ENCODE measurements around the gene CCDC60. TPM values are rescaled to one million over a fixed set of nuclear protein-coding genes. Genes with fewer than 3 reads are reported as not detected.
"Not testable (repeated sequence)": the region's sequence is repeated elsewhere in the genome, so short reads cannot be mapped to it uniquely, and the experiment has no call there.

CCDC60 gene
- total and polyA plus RNA-seq, 4 donors = not detected

GRCh38 chr12:119354172-119354571 is 19.6 kb downstream of the CCDC60 start:
- H3K9me3 ChIP-seq (ENCODE audit: control insufficient read depth, low read length) = peaks cover 1% of the 10 kb centered on the region
- no peak overlapping the region for H3K27ac ChIP-seq (ENCODE audit: low read depth in 1 of 2, low read length in 2 of 2)
- 48% methylated on average over 4 of the region's 4 CpGs for WGBS, 2 donors
- peaks cover 0 to 4% of the 10 kb centered on the region in 2 donors for H3K27me3 ChIP-seq (ENCODE audit: control insufficient read depth in 1 of 2, insufficient read depth in 2 of 2, low read length in 1 of 2)
- ATAC-seq (ENCODE audit: low FRiP score) = no peak
- no peak for DNase-seq
- intact Hi-C loops (cut with DNase I) = no loop called here
- H3K4me1 ChIP-seq (ENCODE audit: control insufficient read depth in 1 of 2, insufficient read depth in 2 of 2, low read length in 2 of 2) = no peaks in the 10 kb centered on the region
- no peak overlapping the region for H3K4me3 ChIP-seq (ENCODE audit: low read length in 2 of 2)
- no peaks in the 10 kb centered on the region for H3K36me3 ChIP-seq (ENCODE audit: control insufficient read depth in 1 of 2, insufficient read depth in 2 of 2, low read length in 1 of 2)

- H3K27ac ChIP-seq (ENCODE audit: low read depth in 1 of 2, low read length in 2 of 2); DNase-seq; ATAC-seq (ENCODE audit: low FRiP score); intact Hi-C loops (cut with DNase I); H3K9me3 ChIP-seq (ENCODE audit: control insufficient read depth, low read length); H3K36me3 ChIP-seq (ENCODE audit: control insufficient read depth in 1 of 2, insufficient read depth in 2 of 2, low read length in 1 of 2); H3K27me3 ChIP-seq (ENCODE audit: control insufficient read depth in 1 of 2, insufficient read depth in 2 of 2, low read length in 1 of 2); H3K4me3 ChIP-seq (ENCODE audit: low read length in 2 of 2); H3K4me1 ChIP-seq (ENCODE audit: control insufficient read depth in 1 of 2, insufficient read depth in 2 of 2, low read length in 2 of 2): not testable (repeated sequence)
- WGBS, 2 donors = 95 to 97% methylated on average over 19 to 33 of the region's 33 CpGs
These were observed 25.8 kb downstream of the CCDC60 start for GRCh38 chr12:119360366-119360765.

GRCh38 chr12:119363037-119363436 is 28.5 kb downstream of the CCDC60 start:
- DNase-seq (no peak), ATAC-seq (ENCODE audit: low FRiP score) (no peak)
- H3K9me3 ChIP-seq (ENCODE audit: control insufficient read depth, low read length) = no peaks in the 10 kb centered on the region
- no peaks in the 10 kb centered on the region for H3K36me3 ChIP-seq (ENCODE audit: control insufficient read depth in 1 of 2, insufficient read depth in 2 of 2, low read length in 1 of 2)
- H3K27ac ChIP-seq (ENCODE audit: low read depth in 1 of 2, low read length in 2 of 2) = no peak overlapping the region
- intact Hi-C loops (cut with DNase I) = no loop called here
- H3K4me1 ChIP-seq (ENCODE audit: control insufficient read depth in 1 of 2, insufficient read depth in 2 of 2, low read length in 2 of 2) = no peaks in the 10 kb centered on the region
- no peaks in the 10 kb centered on the region for H3K27me3 ChIP-seq (ENCODE audit: control insufficient read depth in 1 of 2, insufficient read depth in 2 of 2, low read length in 1 of 2)
- WGBS, 2 donors = 75 to 80% methylated on average over 4 of the region's 4 CpGs
- H3K4me3 ChIP-seq (ENCODE audit: low read length in 2 of 2) = no peak overlapping the region

GRCh38 chr12:119363490-119363889 is 29.0 kb downstream of the CCDC60 start:
- Histone ChIP-seq H3K4me1 (ENCODE audit: control insufficient read depth in 1 of 2, insufficient read depth in 2 of 2, low read length in 2 of 2) (no peaks in the 10 kb centered on the region), H3K36me3 (ENCODE audit: control insufficient read depth in 1 of 2, insufficient read depth in 2 of 2, low read length in 1 of 2) (no peaks in the 10 kb centered on the region), H3K27me3 (ENCODE audit: control insufficient read depth in 1 of 2, insufficient read depth in 2 of 2, low read length in 1 of 2) (no peaks in the 10 kb centered on the region), H3K9me3 (ENCODE audit: control insufficient read depth, low read length) (no peaks in the 10 kb centered on the region), H3K27ac (ENCODE audit: low read depth in 1 of 2, low read length in 2 of 2) (no peak overlapping the region), H3K4me3 (ENCODE audit: low read length in 2 of 2) (no peak overlapping the region)
- ATAC-seq (ENCODE audit: low FRiP score) (no peak), DNase-seq (no peak)
- intact Hi-C loops (cut with DNase I) = no loop called here
- WGBS, 2 donors = 45 to 50% methylated on average over 1 of the region's 1 CpG

- Histone ChIP-seq H3K4me3 (ENCODE audit: low read length in 2 of 2) (no peak overlapping the region), H3K36me3 (ENCODE audit: control insufficient read depth in 1 of 2, insufficient read depth in 2 of 2, low read length in 1 of 2) (no peaks in the 10 kb centered on the region), H3K4me1 (ENCODE audit: control insufficient read depth in 1 of 2, insufficient read depth in 2 of 2, low read length in 2 of 2) (no peaks in the 10 kb centered on the region), H3K27me3 (ENCODE audit: control insufficient read depth in 1 of 2, insufficient read depth in 2 of 2, low read length in 1 of 2) (no peaks in the 10 kb centered on the region), H3K9me3 (ENCODE audit: control insufficient read depth, low read length) (no peaks in the 10 kb centered on the region), H3K27ac (ENCODE audit: low read depth in 1 of 2, low read length in 2 of 2) (no peak overlapping the region)
- ATAC-seq (ENCODE audit: low FRiP score) = no peak
- DNase-seq = no peak
- intact Hi-C loops (cut with DNase I) = no loop called here
- WGBS, 2 donors = 57 to 58% methylated on average over 3 of the region's 3 CpGs
These were observed 30.9 kb downstream of the CCDC60 start for GRCh38 chr12:119365451-119365850.

GRCh38 chr12:119366007-119366406 is 31.5 kb downstream of the CCDC60 start:
- no peaks in the 10 kb centered on the region for H3K9me3 ChIP-seq (ENCODE audit: control insufficient read depth, low read length)
- H3K27ac ChIP-seq (ENCODE audit: low read depth in 1 of 2, low read length in 2 of 2) = no peak overlapping the region
- no peaks in the 10 kb centered on the region for H3K36me3 ChIP-seq (ENCODE audit: control insufficient read depth in 1 of 2, insufficient read depth in 2 of 2, low read length in 1 of 2)
- H3K27me3 ChIP-seq (ENCODE audit: control insufficient read depth in 1 of 2, insufficient read depth in 2 of 2, low read length in 1 of 2) = no peaks in the 10 kb centered on the region
- intact Hi-C loops (cut with DNase I) = no loop called here
- no peak for DNase-seq
- H3K4me3 ChIP-seq (ENCODE audit: low read length in 2 of 2) = no peak overlapping the region
- ATAC-seq (ENCODE audit: low FRiP score) = no peak
- WGBS, 2 donors = 77 to 81% methylated on average over 6 of the region's 6 CpGs
- no peaks in the 10 kb centered on the region for H3K4me1 ChIP-seq (ENCODE audit: control insufficient read depth in 1 of 2, insufficient read depth in 2 of 2, low read length in 2 of 2)

- H3K27me3 ChIP-seq (ENCODE audit: control insufficient read depth in 1 of 2, insufficient read depth in 2 of 2, low read length in 1 of 2) = no peaks in the 10 kb centered on the region
- no peaks in the 10 kb centered on the region for H3K36me3 ChIP-seq (ENCODE audit: control insufficient read depth in 1 of 2, insufficient read depth in 2 of 2, low read length in 1 of 2)
- no peak for DNase-seq
- intact Hi-C loops (cut with DNase I) = no loop called here
- H3K4me1 ChIP-seq (ENCODE audit: control insufficient read depth in 1 of 2, insufficient read depth in 2 of 2, low read length in 2 of 2) = no peaks in the 10 kb centered on the region
- no peak for ATAC-seq (ENCODE audit: low FRiP score)
- WGBS, 2 donors = 52 to 63% methylated on average over 3 of the region's 3 CpGs
- no peak overlapping the region for H3K27ac ChIP-seq (ENCODE audit: low read depth in 1 of 2, low read length in 2 of 2)
- no peak overlapping the region for H3K4me3 ChIP-seq (ENCODE audit: low read length in 2 of 2)
- no peaks in the 10 kb centered on the region for H3K9me3 ChIP-seq (ENCODE audit: control insufficient read depth, low read length)
These were observed 34.6 kb downstream of the CCDC60 start for GRCh38 chr12:119369161-119369560.

GRCh38 chr12:119369907-119370546 is 35.5 kb downstream of the CCDC60 start:
- no peak for ATAC-seq (ENCODE audit: low FRiP score)
- no peak overlapping the region for H3K4me3 ChIP-seq (ENCODE audit: low read length in 2 of 2)
- no peaks in the 10 kb centered on the region for H3K4me1 ChIP-seq (ENCODE audit: control insufficient read depth in 1 of 2, insufficient read depth in 2 of 2, low read length in 2 of 2)
- no peaks in the 10 kb centered on the region for H3K9me3 ChIP-seq (ENCODE audit: control insufficient read depth, low read length)
- H3K27me3 ChIP-seq (ENCODE audit: control insufficient read depth in 1 of 2, insufficient read depth in 2 of 2, low read length in 1 of 2) = no peaks in the 10 kb centered on the region
- no peaks in the 10 kb centered on the region for H3K36me3 ChIP-seq (ENCODE audit: control insufficient read depth in 1 of 2, insufficient read depth in 2 of 2, low read length in 1 of 2)
- WGBS, 2 donors = 60 to 68% methylated on average over 10 of the region's 10 CpGs
- DNase-seq = no peak
- no peak overlapping the region for H3K27ac ChIP-seq (ENCODE audit: low read depth in 1 of 2, low read length in 2 of 2)
- intact Hi-C loops (cut with DNase I) = no loop called here

- H3K27ac ChIP-seq (ENCODE audit: low read depth in 1 of 2, low read length in 2 of 2) = no peak overlapping the region
- intact Hi-C loops (cut with DNase I) = no loop called here
These were observed 38.0 kb downstream of the CCDC60 start for GRCh38 chr12:119372540-119372939.

More at GRCh38 chr12:119372540-119372939, 38.0 kb downstream of the CCDC60 start:
- Histone ChIP-seq H3K4me1 (ENCODE audit: control insufficient read depth in 1 of 2, insufficient read depth in 2 of 2, low read length in 2 of 2) (no peaks in the 10 kb centered on the region), H3K9me3 (ENCODE audit: control insufficient read depth, low read length) (peaks cover 1% of the 10 kb centered on the region), H3K27me3 (ENCODE audit: control insufficient read depth in 1 of 2, insufficient read depth in 2 of 2, low read length in 1 of 2) (no peaks in the 10 kb centered on the region), H3K36me3 (ENCODE audit: control insufficient read depth in 1 of 2, insufficient read depth in 2 of 2, low read length in 1 of 2) (no peaks in the 10 kb centered on the region), H3K4me3 (ENCODE audit: low read length in 2 of 2) (no peak overlapping the region)
- ATAC-seq (ENCODE audit: low FRiP score) = no peak
- 83 to 85% methylated on average over 7 of the region's 7 CpGs for WGBS, 2 donors
- no peak for DNase-seq
